ENCODE data around the gene SOX6.

- TF ChIP-seq CTCF (IDR thresholded peaks at IDR 0.05) (no peak), POLR2A (IDR thresholded peaks at IDR 0.05) (no peak)
Observed at GRCh38 chr11:16158426-16158994, 197.8 kb downstream of the SOX6 start.

All from right lobe of liver (tissue), 4 donors.